Measurements from ENCODE around the gene ZNF350.
"Not testable (repeated sequence)": the region's sequence is repeated elsewhere in the genome, so short reads cannot be mapped to it uniquely, and the experiment has no call there.

The ZNF350 gene

DNA sequence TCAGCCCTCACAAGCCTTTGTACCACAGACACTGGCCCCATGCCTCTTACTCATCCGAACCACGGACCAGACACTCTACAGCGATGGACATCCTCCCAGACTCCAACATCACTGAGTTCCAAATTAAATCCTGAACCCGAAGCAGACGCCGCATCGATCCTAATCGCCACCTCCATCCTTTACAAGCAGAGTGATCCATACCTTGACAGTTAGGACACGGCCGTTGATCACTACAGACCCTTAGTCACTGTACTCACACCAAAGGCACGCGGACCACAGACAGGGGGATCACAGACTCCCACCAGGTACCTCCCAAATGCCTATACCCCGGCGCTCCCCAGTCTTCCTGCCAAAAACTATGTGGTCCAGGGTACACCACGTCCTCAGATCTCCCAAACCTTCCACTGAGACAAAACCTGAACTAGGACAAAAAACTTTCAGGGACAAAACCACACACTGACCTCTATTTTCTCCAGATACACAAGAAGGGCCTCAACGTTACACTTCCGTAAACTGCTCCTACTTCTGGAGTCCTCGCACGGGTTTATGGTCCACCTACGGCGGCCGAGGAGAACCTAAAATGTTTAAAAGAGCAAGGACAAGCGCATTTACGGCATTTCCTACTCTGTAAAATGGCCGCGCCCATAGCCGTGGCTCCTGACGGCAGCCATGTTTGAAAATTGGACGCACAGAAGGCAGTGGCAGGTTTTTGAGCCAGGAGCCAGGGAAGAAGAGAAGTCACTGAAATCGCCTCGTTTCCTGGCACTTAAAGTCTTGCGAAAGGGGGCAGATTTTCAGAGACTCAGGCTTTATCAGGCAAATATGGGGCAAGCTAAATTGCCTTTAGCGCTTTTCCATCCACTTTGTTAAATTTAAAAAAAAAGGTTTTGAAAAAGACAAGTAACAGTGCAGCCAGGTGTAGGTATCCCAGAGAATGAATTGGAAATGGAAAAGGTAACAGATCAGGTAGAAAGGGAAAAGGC, at the start of gene ZNF350:
Gene ZNF350, minus strand, starts transcription at position 532 of the 983 bp plus-strand sequence. CDS start 12,480 bp downstream, outside the sequence.
- DNase-seq, result peak; percentile 92

DNA sequence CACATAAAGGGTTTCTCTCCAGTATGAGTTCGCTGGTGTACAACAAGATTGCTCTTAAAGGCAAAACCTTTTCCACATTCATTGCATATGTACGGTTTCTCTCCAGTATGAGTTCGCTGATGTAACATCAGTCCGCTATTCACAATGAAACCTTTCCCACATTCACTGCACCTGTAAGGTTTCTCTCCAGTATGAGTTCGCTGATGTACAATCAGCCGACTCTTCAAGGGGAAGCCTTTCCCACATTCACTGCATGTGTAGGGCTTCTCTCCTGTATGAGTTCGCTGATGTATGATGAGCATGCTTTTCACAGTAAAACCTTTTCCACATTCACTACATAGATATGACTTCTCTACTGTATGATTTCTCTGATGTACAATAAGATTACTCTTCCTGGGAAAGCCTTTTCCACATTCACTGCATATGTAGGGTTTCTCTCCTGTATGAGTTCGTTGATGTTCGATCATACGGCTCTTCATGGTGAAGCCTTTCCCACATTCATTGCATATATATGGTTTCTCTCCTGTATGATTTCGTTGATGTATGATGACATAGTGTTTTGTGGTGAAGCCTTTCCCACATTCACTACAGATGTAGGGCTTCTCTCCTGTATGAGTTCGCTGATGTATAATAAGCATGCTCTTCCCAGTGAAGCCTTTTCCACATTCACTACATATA, 47.5 kb upstream of the ZNF350 start:
- DNase-seq, result no peak

DNA sequence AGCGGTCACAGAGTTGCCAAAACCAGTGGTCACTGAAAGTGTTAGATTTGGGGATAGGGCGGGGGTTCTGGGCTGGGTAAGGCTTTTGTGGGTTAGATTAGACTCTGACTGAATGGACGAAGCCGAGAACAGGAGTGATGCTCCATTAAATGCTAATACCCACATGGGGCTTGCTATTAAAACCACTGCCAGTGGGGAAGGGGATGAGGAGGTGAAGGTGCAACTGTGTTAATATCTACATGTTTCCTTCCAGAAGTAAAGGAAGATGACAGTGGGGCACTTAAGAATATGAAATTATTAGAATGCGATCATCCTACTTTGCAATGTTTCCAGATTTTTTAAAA, 42.1 kb upstream of the ZNF350 start:
- no peak for DNase-seq

DNA sequence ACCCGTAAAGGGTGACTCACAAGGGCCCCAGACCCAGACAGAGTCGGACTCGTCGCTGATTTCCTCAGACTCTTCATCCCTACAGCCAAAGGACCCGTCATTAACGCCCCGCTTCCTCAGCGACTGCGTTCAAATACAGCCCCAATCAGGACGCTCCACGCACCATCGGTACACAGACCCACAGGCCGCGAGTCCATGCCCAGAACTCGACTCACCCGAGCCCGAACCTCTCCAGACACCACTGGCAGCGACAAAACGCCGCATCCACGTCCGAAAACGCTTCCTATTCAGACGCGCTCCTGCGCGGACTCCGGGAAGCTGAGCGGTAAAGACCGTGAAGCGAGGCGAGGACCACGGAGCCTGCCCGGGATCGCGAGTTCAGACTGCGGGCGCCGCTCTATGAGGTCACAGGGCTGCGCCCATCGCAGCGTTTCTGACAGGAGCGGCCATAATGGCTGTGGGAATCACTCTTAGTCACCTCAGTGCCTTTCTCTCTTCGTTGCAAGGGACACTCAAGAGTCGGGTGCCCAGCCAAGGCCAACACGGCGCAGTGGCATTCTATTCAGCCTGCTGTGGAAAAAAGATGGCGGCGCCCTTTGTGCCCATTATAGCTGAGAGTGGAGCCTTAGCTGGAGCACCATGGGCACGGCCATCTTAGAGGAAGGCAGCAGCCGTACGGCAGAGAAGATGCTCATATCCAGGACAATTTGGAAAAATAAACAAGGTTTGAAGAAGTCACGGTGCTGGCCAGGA, 41.6 kb upstream of the ZNF350 start, which contains the start of gene ZNF614:
Gene ZNF614, minus strand, starts transcription at position 353 of the 753 bp plus-strand sequence. CDS start 2,634 bp downstream, outside the sequence.
- peak; percentile 89 for DNase-seq

DNA sequence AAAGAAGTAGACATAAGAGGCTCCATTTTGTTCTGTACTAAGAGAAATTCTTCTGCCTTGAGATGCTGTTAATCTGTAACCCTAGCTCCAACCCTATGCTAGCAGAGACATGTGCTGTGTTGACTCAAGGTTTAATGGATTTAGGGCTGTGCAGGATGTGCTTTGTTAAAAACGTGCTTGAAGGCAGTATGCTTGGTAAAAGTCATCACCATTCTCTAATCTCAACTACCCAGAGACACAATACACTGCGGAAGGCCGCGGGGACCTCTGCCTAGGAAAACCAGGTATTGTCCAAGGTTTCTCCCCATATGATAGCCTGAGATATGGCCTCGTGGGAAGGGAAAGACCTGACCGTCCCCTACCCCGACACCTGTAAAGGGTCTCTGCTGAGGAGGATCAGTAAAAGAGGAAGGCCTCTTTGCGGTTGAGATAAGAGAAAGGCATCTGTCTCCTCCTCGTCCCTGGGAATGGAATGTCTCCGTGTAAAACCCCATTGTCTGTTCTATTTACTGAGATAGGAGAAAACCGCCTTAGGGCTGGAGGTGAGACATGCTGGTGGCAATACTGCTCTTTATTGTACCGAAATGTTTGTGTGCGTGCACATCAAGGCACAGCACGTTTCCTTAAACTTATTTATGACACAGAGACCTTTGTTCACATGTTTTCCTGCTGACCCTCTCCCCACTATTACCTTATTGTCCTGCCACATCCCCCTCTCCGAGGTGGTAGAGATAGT, 39.8 kb upstream of the ZNF350 start:
- not testable (repeated sequence) for DNase-seq

DNA sequence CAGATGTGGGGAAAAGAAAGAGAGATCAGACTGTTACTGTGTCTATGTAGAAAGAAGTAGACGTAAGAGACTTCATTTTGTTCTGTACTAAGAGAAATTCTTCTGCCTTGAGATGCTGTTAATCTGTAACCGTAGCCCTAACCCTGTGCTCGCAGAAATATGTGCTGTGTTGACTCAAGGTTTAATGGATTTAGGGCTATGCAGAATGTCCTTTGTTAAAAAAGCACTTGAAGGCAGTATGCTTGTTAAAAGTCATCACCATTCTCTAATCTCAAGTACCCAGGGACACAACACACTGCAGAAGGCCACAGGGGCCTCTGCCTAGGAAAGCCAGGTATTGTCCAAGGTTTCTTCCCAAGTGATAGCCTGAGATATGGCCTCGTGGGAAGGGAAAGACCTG, 37.8 kb upstream of the ZNF350 start:
- DNase-seq, result not testable (repeated sequence)

DNA sequence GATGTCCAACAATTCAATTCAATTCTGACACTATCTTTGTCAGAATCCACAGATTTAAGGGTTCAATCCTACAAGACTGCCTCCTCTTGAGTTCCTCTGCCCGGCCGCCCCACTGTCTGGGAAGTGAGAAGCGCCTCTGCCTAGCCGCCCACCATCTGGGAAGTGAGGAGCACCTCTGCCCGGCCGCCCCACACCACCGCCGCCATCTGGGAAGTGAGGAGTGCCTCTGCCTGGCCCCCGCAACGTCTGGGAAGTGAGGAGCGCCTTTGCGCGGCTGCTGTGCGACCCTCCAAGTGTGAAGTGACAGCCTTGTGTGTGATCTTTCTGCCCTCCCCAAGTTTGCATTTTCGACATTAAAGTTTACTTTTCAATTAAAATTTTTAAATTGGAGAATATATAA, 35.6 kb upstream of the ZNF350 start:
- no peak for DNase-seq

DNA sequence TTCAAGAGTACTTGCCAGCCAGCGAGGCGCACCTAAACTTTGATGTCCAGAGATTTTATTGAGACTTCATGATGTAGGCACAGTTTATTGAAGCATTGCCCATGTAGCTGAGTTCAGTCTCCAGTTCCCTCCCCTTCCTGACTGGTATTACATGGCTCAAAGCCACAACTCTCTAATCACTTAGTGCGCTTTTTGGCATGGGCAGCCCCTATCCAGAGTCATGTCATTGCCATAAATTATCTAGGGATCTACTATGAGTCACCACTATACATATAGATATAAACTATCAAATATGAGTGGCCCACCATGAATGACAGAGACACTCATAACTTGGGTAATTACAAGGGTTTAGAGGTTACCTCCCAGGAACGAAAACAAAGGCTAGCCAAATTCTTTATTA, 33.9 kb upstream of the ZNF350 start:
- DNase-seq, result no peak

DNA sequence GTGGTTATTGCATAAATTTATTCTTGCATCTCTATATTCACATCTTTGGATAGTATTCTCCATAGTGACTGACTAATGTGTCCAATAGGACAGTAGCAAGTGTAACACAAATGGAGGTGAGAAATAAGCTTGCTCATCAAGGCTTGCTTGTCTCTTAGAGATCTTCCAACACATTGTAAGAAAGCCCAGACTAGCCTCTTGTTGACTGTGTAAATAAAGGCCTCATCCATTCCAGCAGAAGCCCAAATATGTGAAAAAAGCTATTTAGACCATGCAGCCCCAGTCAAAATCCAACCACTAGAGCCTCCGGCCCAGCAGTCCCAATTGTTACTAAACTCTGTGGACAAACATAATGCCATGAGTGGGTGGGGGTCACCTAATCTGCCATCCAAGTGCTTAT, 24.0 kb upstream of the ZNF350 start:
- no peak for DNase-seq

DNA sequence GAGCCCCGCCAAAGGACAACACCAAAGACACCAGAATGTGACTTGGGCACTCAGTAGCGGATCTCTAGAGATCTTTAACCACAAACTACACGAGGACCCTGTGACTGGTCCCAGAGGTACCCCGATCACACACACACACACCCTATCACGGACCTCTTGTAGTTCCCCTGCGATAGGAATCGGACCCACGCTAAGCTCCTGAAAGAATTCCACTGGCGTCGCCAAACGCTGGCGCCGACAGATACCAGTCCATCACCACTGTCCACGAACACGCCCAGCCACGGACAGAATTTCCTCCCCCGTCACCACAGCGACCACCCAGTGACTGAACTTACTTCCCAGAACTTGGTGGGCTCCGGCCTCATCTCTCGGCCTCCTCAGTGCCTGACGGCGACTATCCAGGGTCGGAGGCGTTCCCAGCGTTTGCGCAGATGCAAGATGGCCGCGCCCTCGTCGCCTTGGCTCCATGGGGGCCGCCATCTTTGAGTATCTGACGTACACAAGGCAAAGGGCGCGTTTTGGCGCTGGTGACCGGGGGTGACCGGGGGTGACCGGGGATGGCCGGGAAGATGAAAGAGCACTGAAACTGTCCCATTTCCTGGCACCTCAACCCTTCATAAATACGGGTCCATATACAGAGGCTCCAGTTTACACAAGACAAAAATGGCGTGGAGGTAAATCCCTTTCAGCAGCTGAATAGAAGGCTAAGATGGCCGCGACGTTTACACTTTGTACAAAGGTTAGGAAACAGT, 21.3 kb upstream of the ZNF350 start, which contains the start of gene ZNF615:
Gene ZNF615, minus strand, starts transcription at position 406 of the 752 bp plus-strand sequence. CDS start 4,500 bp downstream, outside the sequence.
- DNase-seq, result peak; percentile 82

DNA sequence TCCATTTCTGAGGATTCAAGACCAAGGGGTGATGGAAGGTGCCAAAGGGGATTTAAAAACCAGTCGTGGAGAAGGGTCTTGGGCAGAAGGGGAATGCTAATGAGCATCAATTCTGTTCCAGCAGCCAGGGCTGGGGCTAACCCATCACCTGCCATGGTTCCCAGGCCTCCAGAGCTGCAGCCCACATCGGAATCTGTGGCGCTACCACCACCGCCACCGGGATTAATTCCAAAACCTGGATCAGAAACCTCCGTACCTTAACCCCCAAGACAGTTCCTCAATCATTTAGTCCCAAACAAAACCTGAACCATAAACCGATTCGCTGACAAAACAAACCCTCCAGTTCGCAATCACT, 20.8 kb upstream of the ZNF350 start:
- DNase-seq, result no peak

DNA sequence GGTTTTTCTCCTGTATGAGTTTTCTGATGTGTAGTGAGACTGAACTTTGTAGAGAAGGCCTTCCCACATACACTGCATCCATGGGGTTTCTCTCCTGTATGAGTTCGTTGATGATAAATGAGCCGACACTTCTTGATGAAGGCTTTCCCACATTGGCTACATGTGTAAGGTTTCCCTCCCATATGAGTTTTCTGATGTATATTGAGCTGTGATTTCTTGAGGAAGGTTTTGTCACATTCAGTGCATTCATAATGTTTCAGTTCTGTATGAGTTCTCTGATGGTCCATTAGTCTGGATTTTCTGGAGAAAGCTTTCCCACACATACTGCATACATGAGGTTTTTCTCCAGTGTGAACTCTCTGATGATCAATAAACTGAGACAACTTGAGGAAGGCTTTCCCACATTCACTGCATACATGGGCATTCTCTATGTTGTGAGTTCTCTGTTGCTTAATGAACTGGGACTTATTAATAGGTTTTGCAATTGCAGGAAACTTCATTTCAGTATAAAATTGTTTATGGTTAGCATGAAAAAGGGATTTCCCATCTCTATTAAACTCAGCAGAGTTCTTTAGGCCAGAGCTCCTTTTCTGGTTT, 7.5 kb upstream of the ZNF350 start:
- DNase-seq, result no peak

DNA sequence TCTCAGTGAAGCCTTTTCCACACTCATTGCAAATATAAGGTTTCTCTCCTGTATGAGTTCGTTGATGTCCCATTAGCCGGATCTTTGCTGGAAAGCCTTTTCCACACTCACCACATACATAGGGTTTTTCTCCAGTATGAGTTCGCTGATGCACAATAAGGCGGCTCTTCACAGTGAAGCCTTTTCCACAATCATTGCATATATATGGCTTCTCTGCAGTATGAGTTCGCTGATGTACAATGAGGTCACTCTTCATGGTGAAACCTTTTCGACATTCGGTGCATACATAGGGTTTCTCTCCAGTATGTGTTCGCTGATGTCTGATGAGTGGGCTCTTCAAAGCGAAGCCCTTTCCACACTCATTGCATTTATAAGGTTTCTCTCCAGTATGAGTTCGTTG, 6.8 kb upstream of the ZNF350 start:
- DNase-seq, result no peak

DNA sequence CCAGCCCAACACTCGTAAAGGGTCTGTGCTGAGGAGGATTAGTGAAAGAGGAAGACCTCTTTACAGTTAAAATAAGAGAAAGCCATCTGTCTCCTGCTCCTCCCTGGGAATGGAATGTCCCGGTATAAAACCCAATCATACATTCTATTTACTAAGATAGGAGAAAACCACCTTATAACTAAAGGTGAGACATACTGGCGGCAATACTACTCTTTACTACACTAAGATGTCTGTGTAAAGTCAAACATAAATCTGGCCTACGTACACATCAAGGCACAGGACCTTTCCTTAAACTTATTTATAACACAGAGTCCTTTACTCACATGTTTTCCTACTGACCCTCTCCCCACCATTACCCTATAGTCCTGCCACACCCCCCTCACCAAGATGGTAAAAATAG, 3.3 kb downstream of the ZNF350 start:
- no peak for DNase-seq

DNA sequence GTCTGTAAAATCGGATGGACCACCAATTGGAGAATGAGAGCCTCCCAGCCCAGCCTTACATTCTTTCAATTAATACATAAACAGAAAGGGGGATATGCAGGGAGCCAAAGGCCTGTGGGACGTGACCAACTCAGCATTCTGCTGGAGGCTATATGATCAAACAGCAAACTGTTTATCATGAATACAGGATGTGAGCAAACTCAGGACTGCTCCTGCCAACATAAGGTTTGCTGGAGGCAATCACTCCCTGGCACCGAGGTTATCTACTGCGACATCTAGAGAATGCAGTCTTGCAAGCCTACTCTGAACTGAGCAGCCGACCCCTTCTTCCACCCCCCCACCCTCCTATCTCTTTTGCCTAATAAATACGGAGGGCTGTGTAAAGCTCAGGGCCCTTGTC, 5.7 kb downstream of the ZNF350 start:
- DNase-seq, result not testable (repeated sequence)

DNA sequence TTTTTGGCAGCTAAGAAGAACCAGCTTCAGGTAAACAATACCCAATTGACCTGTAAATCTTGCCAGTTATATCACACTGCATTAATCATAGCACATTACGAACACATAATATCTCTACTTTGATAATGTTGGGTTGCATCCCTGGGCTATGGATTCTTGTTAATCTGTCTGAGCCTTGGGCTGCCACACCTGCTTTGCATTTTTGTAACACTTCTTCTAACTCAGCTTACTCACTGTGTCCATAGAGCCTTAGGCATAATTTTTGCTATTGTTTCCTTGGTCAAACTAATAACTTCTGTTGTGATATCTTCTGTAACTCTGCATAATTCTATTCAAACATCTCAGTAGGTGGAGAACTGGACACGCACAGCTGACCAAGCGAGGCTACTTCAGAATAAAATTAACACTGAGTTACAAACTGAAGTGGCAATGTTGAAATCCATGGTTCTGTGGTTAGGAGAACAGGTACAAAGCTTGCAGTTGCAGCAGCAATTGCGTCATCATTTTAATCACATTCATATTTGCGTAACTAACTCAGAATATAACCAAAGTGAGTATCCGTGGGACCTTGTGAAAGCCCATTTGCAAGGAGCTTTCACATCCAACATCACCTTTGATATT, 6.4 kb downstream of the ZNF350 start:
- no peak for DNase-seq

DNA sequence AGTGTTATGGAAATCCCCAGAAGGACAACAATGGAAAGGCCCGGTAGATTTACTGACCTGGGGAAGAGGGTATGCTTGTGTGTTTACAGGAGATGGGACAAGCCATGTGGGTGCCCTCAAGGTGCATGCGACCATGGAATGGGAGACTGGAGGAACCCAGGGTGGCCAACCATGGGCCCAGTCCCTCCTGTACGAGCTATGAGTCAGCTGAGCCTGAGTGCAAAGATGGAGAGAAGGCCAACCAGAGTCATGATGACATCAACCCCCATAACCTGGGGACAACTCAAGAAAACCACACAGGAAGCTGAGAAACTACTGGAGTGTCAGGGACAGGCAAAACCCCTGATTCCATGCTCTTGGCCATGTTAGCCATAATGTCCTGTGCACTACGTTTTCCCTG, 7.8 kb downstream of the ZNF350 start:
- DNase-seq, result no peak

DNA sequence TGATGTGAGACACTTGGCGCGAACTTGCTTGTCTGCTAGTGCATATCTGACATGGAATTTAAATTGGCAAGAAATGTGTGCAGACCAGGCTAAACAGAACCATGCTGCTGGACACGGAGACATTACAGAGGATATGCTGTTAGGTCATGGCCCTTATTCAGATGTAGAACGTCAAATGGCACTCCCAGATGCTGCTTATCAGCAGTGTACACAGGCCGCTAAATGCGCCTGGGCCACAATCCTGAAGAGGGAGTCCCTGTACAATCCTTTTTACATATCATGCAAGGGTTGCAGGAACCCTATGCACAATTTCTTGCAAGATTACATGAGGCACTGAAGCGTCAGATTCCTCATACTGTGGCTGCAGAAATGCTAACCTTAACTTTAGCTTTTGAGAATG, 9.3 kb downstream of the ZNF350 start:
- no peak for DNase-seq

DNA sequence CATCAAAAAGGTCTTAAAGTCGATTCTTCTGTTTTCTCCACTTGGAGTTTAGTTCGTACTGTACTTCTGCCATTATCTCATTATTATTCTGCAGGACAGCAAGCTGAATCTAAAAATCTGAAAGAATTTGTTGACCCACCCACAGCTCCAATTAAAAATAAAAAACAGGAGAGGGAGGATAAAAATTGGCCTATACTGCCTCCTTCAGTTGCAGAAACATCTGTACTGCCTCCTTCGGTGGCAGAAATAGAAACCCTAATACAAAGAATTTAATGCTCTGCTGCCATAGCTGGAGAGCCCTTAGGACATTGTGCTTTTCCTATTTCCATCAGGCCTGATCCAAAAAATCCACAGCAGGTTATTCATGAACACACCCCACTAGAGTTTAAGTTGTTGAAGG, 9.8 kb downstream of the ZNF350 start:
- no peak for DNase-seq

DNA sequence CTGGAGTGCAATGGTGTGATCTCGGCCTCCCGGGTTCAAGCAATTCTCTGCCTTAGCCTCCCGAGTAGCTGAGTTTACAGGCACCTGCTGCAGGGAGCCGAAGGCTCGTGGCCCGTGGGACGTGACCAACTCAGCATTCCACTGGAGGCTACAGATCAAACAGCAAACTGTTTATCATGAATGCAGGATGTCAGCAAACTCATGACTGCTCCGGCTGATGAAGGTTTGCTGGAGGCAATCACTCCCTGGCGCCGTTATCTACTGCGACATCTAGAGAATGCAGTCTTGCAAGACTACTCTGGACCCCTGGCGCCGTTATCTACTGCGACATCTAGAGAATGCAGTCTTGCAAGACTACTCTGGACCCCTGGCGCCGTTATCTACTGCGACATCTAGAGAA, 10.9 kb downstream of the ZNF350 start:
- not testable (repeated sequence) for DNase-seq

DNA sequence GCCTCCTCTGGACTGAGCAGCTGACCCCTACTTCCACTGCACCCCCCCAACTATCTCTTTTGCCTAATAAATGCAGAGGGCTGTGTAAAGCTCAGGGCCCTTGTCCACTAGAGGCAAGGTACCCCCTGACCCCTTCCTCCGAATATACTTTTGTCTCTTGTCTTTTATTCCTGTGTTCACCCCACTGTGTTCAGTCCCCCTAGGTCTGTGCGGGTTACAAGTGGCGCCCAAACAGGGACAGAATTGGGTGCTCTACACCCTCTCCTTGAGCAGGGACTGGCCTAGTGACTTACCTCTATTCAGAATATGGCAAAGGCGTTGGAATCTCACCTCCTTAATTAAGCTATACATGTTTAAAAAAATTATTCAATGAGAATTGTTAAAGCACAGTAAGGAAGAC, 15.0 kb downstream of the ZNF350 start:
- no peak for DNase-seq

Measured in NCI-H2171 treated with DMSO at 0.1 percent for 48 hours (cell line).